ENCODE data around the gene CCDC180.

GRCh38 chr9:97349400-97349799, 41.9 kb downstream of the CCDC180 start:
- TF ChIP-seq, protein P1, sequence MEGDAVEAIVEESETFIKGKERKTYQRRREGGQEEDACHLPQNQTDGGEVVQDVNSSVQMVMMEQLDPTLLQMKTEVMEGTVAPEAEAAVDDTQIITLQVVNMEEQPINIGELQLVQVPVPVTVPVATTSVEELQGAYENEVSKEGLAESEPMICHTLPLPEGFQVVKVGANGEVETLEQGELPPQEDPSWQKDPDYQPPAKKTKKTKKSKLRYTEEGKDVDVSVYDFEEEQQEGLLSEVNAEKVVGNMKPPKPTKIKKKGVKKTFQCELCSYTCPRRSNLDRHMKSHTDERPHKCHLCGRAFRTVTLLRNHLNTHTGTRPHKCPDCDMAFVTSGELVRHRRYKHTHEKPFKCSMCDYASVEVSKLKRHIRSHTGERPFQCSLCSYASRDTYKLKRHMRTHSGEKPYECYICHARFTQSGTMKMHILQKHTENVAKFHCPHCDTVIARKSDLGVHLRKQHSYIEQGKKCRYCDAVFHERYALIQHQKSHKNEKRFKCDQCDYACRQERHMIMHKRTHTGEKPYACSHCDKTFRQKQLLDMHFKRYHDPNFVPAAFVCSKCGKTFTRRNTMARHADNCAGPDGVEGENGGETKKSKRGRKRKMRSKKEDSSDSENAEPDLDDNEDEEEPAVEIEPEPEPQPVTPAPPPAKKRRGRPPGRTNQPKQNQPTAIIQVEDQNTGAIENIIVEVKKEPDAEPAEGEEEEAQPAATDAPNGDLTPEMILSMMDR (IDR thresholded peaks at IDR 0.05) = no peak
- TF ChIP-seq, protein P2, sequence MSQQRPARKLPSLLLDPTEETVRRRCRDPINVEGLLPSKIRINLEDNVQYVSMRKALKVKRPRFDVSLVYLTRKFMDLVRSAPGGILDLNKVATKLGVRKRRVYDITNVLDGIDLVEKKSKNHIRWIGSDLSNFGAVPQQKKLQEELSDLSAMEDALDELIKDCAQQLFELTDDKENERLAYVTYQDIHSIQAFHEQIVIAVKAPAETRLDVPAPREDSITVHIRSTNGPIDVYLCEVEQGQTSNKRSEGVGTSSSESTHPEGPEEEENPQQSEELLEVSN (IDR thresholded peaks at IDR 0.05; ENCODE audit: borderline replicate concordance, low read depth) = no peak
- no peak for TF ChIP-seq MAX (IDR thresholded peaks at IDR 0.05)
- TF ChIP-seq EP300 (IDR thresholded peaks at IDR 0.05) = no peak
- TF ChIP-seq ZSCAN20 (CRISPR knock-in tag; IDR thresholded peaks at IDR 0.05) = no peak
- no peak for TF ChIP-seq PHF8 (IDR thresholded peaks at IDR 0.05; ENCODE audit: borderline replicate concordance, low read depth)
- no peak for TF ChIP-seq REST (IDR thresholded peaks at IDR 0.05)
- no peak for TF ChIP-seq RAD21 (conservative IDR thresholded peaks at IDR 0.05 in 1 of 2, IDR thresholded peaks at IDR 0.05 in 1 of 2)
- TF ChIP-seq MAFK (IDR thresholded peaks at IDR 0.05; ENCODE audit: partially characterized antibody) = no peak
- no peak for TF ChIP-seq JUN (IDR thresholded peaks at IDR 0.05)
- TF ChIP-seq MAZ (IDR thresholded peaks at IDR 0.05; ENCODE audit: borderline replicate concordance, low read depth, low read length) = no peak
- no peak for TF ChIP-seq RARB (CRISPR knock-in tag; IDR thresholded peaks at IDR 0.05)
- no peak for TF ChIP-seq CEBPB (IDR thresholded peaks at IDR 0.05)
- no peak for TF ChIP-seq CHD2 (IDR thresholded peaks at IDR 0.05; ENCODE audit: low read length, partially characterized antibody)

Measured in A549 (cell line).